ENCODE results near the gene HSPA1B. TPM values are rescaled to one million over a fixed set of nuclear protein-coding genes. Genes with fewer than 3 reads are reported as not detected.
A peak's percentile ranks its signal among the peaks of the same experiment; 100 is the strongest.

Gene HSPA1B
- 26.1 and 97.3 TPM in 2 replicates for total RNA-seq

DNA sequence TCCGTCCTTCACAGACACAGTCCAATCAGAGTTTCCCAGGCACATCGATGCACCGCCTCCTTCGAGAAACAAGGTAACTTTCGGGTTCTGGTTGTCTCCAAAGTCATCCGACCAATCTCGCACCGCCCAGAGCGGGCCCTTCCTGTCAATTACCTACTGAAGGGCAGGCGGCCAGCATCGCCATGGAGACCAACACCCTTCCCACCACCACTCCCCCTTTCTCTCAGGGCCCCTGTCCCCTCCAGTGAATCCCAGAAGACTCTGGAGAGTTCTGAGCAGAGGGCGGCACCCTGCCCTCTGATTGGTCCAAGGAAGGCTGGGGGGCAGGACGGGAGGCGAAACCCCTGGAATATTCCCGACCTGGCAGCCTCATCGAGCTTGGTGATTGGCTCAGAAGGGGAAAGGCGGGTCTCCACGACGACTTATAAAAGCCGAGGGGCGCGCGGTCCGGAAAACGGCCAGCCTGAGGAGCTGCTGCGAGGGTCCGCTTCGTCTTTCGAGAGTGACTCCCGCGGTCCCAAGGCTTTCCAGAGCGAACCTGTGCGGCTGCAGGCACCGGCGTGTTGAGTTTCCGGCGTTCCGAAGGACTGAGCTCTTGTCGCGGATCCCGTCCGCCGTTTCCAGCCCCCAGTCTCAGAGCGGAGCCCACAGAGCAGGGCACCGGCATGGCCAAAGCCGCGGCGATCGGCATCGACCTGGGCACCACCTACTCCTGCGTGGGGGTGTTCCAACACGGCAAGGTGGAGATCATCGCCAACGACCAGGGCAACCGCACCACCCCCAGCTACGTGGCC lies at the start of gene HSPA1B:
TSS of gene HSPA1B (plus strand) at position 453 of the 794 bp plus-strand sequence. CDS start at position 666, 213 bp downstream.

DNA sequence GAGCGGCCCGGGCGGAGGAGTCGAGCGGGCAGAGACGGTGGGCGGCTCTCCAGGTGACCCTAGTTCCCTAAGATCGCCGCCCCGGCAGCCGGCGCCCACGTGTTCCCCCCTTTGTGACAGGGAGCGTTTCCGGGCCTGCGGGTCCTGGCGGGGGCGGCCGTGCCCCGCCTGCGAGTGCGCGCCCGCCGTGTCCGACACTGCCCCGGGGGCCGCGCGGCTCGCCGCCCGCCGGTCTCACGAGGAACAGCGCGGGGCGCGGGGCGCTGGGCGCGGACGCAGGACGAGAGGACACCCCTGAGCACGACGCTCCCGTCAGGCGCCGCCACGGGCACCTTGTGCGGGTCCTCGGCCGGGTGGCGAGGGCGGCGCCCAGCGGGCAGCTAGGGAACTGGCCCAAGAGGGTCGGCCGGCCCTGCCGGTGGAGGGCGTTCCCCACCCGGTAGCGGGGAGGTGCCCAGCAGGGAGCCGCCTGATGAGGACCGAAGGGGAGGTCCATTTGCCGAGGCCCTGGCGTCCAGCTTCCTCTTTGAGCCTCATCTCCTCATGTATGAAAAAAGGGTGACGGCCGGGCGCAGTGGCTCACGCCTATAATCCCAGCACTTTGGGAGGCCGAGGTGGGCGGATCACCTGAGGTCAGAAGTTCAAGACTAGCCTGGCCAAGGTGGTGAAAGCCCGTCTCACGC lies 31.8 kb upstream of the HSPA1B start, which contains the start of gene VARS1:
TSS of gene VARS1 (minus strand) at position 137 of the 683 bp plus-strand sequence. CDS start 535 bp downstream, outside the sequence.

DNA sequence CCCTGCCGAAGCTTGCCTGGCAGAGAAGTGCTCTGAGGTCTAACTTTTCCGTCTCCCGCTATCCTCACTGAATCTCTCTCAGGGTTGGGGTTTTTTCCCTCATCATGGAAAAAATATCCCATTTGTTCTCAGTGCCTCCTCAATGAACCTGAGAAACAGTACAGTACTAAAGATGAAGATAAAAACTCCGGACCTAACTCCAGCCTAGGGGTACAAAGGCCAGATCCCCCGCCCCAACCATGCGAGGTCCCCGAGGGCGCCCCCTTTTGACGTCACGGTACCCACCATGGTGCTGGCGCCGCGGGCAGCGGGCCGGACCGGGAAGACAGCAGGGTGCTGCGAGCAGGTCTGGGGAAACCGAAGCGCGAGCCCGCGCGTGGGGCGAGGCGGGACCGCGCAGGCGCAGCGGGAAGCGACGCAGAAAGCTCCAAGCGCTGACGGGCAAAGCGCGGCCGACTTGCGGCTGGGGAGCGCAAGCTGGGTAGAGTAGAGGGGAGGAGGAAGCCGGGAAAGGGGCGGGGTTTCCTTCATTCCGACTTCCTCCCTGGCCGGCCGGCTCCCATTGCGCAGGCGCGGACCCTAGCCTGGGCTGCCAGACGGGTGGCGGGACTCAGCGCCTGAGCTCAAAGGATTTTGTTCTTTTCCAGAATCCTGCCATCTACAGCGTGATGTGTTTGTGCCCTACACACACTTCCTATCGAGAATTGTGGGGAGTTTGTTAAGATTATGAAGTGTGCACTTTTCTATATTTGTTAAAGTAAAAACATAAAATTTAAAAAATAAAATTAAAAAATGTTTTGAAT lies 20.9 kb upstream of the HSPA1B start, which contains the start of gene LSM2:
TSS of gene LSM2 (minus strand) at position 497 of the 803 bp plus-strand sequence. CDS start at position 288, 209 bp downstream.

DNA sequence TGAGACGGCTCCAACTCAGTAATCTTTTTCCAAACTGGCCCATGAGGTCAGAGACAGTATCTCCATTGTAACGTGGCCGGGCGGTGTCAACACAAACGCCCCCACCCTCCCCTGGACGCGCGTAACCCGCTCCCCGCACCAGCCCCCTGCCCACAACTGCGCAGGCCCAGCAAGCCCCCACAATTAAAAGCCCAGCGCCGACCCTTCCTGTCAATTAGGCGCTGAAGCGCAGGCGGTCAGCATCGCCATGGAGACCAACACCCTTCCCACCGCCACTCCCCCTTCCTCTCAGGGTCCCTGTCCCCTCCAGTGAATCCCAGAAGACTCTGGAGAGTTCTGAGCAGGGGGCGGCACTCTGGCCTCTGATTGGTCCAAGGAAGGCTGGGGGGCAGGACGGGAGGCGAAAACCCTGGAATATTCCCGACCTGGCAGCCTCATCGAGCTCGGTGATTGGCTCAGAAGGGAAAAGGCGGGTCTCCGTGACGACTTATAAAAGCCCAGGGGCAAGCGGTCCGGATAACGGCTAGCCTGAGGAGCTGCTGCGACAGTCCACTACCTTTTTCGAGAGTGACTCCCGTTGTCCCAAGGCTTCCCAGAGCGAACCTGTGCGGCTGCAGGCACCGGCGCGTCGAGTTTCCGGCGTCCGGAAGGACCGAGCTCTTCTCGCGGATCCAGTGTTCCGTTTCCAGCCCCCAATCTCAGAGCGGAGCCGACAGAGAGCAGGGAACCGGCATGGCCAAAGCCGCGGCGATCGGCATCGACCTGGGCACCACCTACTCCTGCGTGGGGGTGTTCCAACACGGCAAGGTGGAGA lies 12.3 kb upstream of the HSPA1B start, which contains the start of the genes HSPA1A and HSPA1L:
TSS of gene HSPA1A (plus strand) at position 519 of the 814 bp plus-strand sequence. CDS start at position 733, 214 bp downstream.
TSS of gene HSPA1L (minus strand) at position 259 of the 814 bp plus-strand sequence. CDS start 3,311 bp downstream, outside the sequence.

DNA sequence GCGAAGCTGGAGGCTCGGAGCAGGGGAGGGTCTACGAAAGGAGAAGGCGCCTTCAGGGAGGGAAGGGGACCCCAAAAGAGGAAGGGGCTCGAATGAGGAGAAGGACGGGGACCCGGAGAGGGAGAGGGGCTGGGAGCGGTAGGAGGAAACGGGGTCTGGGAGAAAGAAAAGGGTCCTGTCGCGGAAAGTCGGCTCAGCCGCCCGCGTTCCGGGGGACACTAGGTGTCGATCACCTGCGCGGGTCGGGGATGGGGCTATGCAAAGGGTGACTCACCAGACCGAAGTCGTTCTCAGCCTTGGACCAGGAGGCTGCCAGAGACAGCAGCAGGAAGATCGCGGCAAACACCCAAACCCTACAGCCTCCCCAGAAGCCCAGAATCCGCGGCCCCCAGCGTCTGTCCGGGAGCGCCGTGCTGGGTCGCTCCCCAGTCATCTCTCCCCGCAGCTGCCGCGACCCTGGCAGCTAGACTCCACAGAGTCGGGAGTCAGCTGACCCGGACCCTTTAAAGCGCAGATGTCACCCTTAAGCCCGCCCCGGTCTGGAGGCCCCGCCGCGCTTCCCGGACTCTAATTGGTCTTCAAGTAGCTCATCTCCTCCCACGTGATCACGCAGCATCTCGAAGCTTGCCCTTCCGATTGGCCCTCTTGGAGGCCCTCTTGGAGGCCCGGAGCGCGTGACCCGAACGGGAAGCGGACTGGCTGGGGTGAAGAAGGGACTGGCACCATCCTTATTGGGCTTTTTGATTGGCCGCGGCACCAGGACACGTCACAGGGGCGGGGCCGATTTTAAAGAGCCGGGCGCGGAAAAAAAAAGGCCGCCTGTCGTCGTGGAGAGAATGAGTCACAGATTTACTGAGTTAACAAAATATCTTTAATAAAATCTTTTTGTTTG lies 35.1 kb downstream of the HSPA1B start, which contains the start of gene NEU1:
TSS of gene NEU1 (minus strand) at position 478 of the 892 bp plus-strand sequence. CDS start at position 433, 45 bp downstream.

DNA sequence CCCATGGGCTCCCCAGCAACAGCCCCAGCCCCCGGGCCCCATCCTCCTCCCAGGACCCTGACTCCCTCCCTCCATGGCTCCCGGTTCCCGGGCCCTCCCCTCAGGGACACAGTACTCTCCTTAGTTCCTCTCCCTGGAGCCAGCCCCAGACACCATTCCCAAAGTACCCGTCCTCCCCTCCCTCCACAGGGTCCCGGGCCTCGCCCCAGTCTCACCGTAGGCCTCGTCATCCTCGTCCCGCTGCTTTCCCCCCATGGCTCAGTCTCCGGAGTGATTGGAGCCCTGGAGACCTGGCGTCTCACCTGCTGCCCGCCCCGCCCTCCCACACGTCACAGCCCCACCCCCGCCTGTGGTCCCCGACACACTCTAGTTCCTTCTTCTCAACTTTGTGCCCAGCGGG lies 51.2 kb downstream of the HSPA1B start, which contains the start of gene SLC44A4:
TSS of gene SLC44A4 (minus strand) at position 272 of the 400 bp plus-strand sequence. CDS start at position 255, 17 bp downstream.

Small RNA genes lying within 50 kb of the gene (small RNA-seq; reads per million reads assigned to genes)
- not detected for gene RF00019
- 32.4 reads per million, percentile 97 among the genes with 10 or more reads in this experiment for gene SNORD48
- not detected for gene SNORD52

Other genes starting within 250 kb of the HSPA1B start
- 0.80 and 1.2 TPM in 2 replicates for gene LTB, start 245.3 kb upstream of the HSPA1B start, total RNA-seq
- 0.29 and 0.40 TPM in 2 replicates for gene LST1, start 241.5 kb upstream of the HSPA1B start, total RNA-seq
- not detected in 2 replicates for gene NCR3, start 234.7 kb upstream of the HSPA1B start, total RNA-seq
- gene AIF1, start 212.5 kb upstream of the HSPA1B start, total RNA-seq, result not detected in 2 replicates
- 84.0 and 112 TPM in 2 replicates for gene PRRC2A, start 207.0 kb upstream of the HSPA1B start, total RNA-seq
- 149 and 209 TPM in 2 replicates for gene BAG6, start 175.1 kb upstream of the HSPA1B start, total RNA-seq
- gene APOM, start 171.8 kb upstream of the HSPA1B start, total RNA-seq, result 0.29 TPM in 1 of 2 replicates, not detected in the other
- 11.8 and 12.0 TPM in 2 replicates for gene C6orf47, start 167.0 kb upstream of the HSPA1B start, total RNA-seq
- 11.8 and 15.4 TPM in 2 replicates for gene GPANK1, start 162.7 kb upstream of the HSPA1B start, total RNA-seq
- 178 and 196 TPM in 2 replicates for gene CSNK2B, start 161.7 kb upstream of the HSPA1B start, total RNA-seq
- 5.7 and 7.2 TPM in 2 replicates for gene LY6G5B, start 157.8 kb upstream of the HSPA1B start, total RNA-seq
- gene LY6G5C, start 146.7 kb upstream of the HSPA1B start, total RNA-seq, result 1.3 and 1.6 TPM in 2 replicates
- gene ABHD16A, start 124.4 kb upstream of the HSPA1B start, total RNA-seq, result 26.7 and 30.5 TPM in 2 replicates
- gene LY6G6F, start 120.9 kb upstream of the HSPA1B start, total RNA-seq, result not detected in 2 replicates
- not detected in 2 replicates for gene LY6G6D, start 112.4 kb upstream of the HSPA1B start, total RNA-seq
- not detected in 2 replicates for gene LY6G6C, start 106.0 kb upstream of the HSPA1B start, total RNA-seq
- gene MPIG6B, start 104.4 kb upstream of the HSPA1B start, total RNA-seq, result not detected in 2 replicates
- gene DDAH2, start 98.4 kb upstream of the HSPA1B start, total RNA-seq, result 35.2 and 44.4 TPM in 2 replicates
- gene CLIC1, start 91.2 kb upstream of the HSPA1B start, total RNA-seq, result 650 and 798 TPM in 2 replicates
- 18.6 and 30.9 TPM in 2 replicates for gene MSH5, start 87.7 kb upstream of the HSPA1B start, total RNA-seq
- 0.66 and 1.6 TPM in 2 replicates for gene SAPCD1, start 65.1 kb upstream of the HSPA1B start, total RNA-seq
- gene VWA7, start 50.4 kb upstream of the HSPA1B start, total RNA-seq, result 0.27 and 0.29 TPM in 2 replicates
- gene VARS1, start 32.0 kb upstream of the HSPA1B start, total RNA-seq, result 80.2 and 96.9 TPM in 2 replicates
- 51.3 and 55.1 TPM in 2 replicates for gene LSM2, start 20.8 kb upstream of the HSPA1B start, total RNA-seq
- gene HSPA1L, start 12.5 kb upstream of the HSPA1B start, total RNA-seq, result 0.40 and 0.57 TPM in 2 replicates
- gene HSPA1A, start 12.2 kb upstream of the HSPA1B start, total RNA-seq, result 35.1 and 75.0 TPM in 2 replicates
- gene NEU1, start 35.1 kb downstream of the HSPA1B start, total RNA-seq, result 43.5 and 45.3 TPM in 2 replicates
- 0.13 and 0.65 TPM in 2 replicates for gene SLC44A4, start 51.3 kb downstream of the HSPA1B start, total RNA-seq
- gene EHMT2, start 70.0 kb downstream of the HSPA1B start, total RNA-seq, result 34.0 and 40.5 TPM in 2 replicates
- gene ZBTB12, start 74.3 kb downstream of the HSPA1B start, total RNA-seq, result 1.1 and 1.3 TPM in 2 replicates
- gene C2, start 100.0 kb downstream of the HSPA1B start, total RNA-seq, result not detected in 2 replicates
- 1.3 TPM in 2 replicates for gene CFB, start 118.4 kb downstream of the HSPA1B start, total RNA-seq
- gene NELFE, start 131.2 kb downstream of the HSPA1B start, total RNA-seq, result 99.7 and 101 TPM in 2 replicates
- 38.3 and 43.7 TPM in 2 replicates for gene SKIC2, start 131.4 kb downstream of the HSPA1B start, total RNA-seq
- gene DXO, start 144.4 kb downstream of the HSPA1B start, total RNA-seq, result 13.2 and 14.2 TPM in 2 replicates
- 0.86 and 1.6 TPM in 2 replicates for gene C4A, start 154.3 kb downstream of the HSPA1B start, total RNA-seq
- gene C4B, start 187.1 kb downstream of the HSPA1B start, total RNA-seq, result 0.43 and 1.9 TPM in 2 replicates
- not detected in 2 replicates for gene CYP21A2, start 210.7 kb downstream of the HSPA1B start, total RNA-seq